ENCODE results near the gene TTC4.

TTC4 gene

DNA sequence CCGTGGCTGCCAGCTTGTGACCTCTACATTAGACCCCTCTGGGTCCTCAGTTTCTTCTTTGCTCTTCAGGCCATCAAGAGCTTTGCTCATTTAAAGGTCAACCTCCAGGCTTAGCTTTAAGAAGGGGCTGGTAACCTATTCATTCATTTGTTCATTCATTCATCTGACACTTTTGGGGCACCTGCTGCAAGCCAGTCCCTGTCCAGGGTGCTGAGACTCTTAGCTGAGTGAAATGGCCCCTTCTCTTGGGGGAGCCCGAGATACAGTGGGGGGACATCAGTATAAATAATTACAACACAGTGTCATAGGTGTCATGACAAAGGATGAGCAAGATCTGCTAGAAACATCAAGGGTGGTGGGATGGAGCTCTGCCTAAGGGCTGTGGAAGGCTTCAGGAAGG, 10.5 kb upstream of the TTC4 start:
- no peak for DNase-seq

DNA sequence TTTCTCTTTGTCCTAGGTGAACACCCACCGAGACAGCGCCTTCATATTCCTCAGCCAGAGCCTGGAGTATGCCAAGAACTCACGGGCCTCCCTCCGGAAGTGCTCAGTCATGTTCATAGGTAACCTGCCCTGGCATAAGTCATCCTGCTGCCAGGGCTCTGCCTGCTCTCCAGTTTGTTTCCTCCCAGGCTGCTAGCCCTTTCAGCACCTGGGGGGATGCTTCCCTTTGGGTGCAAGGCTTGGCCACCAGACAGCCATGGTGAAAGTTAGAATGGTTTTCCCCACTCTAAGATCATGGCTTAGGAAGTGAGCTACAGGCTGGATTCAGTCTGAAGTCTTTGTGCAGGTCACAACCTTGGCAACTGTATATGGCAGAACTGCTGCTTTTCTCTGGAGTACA, 9.2 kb upstream of the TTC4 start:
- no peak for DNase-seq

DNA sequence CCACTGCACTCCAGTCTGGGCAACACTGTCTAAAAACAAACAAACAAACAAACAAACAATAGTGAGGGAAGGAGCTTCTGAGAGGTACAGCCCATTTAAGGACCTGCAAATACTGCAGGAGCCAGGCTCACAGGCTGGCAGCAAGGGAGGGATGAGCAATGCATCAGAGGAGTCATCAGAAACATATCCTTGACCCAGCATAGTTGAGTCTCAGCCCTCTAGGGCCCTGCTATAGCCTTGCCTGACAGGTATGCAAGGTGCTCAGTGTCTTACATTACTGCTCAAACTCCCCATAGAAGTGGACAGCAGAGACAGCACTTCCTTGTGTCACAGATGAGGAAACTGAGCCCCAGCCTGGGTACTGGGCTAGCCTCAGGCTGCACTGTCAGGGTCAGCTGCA, 7.3 kb upstream of the TTC4 start:
- no peak for DNase-seq

- no peak for DNase-seq
Measured at GRCh38 chr1:54709547-54710292, 5.9 kb upstream of the TTC4 start.

GRCh38 chr1:54710434-54710833, 5.2 kb upstream of the TTC4 start:
- no peak for DNase-seq

DNA sequence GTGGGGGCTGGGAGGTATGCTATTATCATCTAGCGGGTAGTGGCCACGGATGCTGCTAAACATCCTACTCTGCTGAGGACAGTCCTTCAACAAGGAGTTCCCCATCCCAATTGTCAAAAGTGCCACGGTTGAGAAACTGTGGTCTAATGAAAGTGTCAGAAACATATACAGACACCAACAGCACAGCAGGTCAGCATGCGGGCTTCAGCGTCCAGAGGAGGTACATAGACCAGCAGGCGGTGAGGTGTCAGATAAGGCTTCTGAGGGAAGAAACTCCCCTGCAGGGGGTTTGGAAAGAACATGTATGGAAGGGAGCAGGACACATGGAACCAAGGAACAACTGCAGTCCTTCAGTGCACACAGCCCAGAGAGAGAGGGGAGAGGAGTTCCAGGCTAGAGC, 4.8 kb upstream of the TTC4 start:
- no peak for DNase-seq

- no peak for DNase-seq
Measured at GRCh38 chr1:54711536-54711935, 4.1 kb upstream of the TTC4 start.

- no peak for DNase-seq
Measured at GRCh38 chr1:54714881-54715492, 674 bp upstream of the TTC4 start.

DNA sequence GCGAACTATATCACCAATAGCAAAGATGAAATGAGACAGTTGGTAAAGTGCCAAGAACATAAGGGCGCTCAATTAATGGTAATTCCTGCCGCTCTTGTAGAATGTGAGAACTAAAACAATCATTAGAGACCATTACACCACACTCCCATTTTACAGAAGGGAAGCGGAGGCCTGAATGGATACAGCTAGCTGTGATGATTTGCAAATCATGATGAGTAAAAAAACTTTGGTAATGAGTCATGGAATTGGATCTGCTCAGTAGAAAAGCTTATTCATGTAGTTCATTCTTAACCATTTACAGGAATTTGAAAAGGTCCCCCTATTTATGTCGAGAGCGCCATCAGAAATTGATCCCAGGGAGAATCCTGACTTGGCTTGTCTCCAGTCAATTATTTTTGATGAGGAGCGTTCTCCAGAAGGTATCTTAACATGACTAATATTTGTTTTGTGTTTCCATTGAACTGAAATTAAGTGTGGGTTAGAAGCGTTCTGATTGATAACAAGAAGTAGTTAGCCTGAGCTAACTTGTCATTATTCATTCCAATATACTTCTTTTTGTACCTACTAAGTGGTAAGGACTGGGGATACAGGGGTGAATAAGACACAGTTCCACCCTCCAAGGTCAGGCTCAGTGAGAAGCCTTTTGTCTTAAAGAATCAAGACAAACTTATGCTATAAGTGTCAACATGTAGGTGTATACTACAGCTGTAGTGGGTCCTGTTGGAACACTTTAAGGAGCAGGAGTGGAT, 812 bp downstream of the TTC4 start:
- no peak for DNase-seq

DNA sequence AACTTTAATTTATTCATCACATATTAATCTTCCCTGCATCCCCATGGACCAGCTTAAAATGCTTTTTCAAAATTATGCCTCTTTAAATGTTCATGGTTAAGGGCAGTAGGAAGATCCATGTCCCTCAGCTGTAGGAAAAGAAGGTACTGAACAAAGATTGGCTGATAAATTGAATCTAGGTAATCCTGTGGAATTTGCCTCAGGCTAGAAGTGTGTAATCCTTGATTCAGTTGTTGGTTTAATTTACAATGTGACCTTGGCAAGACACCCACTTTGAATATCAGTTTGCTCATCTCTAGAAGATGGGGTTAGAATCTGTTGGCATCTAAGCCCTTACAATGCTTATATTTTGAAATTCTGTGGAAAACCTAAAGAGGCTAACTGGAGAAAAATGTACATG, 6.1 kb downstream of the TTC4 start:
- DNase-seq: no peak

- no peak for DNase-seq
Measured at GRCh38 chr1:54723985-54724384, 8.3 kb downstream of the TTC4 start.

DNA sequence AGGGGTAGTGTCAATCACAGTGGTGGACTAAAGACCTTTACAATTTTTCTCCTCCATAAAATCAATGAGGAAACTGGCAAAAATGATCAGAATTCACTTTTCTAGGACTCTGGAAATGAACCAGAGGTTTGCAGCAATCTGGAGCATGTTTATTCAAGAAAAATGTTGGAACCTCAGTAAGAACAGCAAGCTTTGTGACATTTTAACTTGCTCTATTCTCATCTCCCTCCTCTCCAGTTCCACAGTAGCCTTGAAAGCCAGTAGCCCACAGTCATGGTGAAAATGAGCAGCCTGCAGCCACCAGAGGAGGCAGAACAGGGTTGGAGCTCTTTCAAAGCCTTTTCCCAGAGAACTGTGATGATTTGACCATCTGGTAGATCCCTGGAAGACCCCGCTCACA, 9.1 kb downstream of the TTC4 start:
- DNase-seq: no peak

DNA sequence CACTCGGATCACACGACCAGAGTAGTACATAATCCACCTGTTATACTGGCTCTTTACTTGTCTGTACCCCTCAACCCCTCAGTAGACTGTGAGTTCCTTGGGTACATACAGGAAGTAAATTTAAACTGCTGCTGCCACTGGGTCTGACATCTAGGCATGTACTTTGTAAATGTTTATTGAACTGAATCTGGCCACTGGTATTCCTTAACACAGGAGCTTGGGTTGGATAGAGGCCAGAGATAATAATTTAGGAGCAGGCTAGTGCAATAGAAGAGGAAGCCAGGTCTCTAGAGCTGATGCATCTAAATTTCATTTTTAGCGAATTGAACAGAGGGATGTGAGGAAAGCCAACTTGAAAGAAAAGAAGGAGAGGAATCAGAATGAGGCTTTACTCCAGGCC, 12.4 kb downstream of the TTC4 start:
- no peak for DNase-seq

- no peak for DNase-seq
Measured at GRCh38 chr1:54736685-54737084, 21.0 kb downstream of the TTC4 start.

- DNase-seq: no peak
Measured at GRCh38 chr1:54738244-54738643, 22.6 kb downstream of the TTC4 start.

GRCh38 chr1:54741531-54741930, 25.9 kb downstream of the TTC4 start:
- DNase-seq: no peak

GRCh38 chr1:54742282-54742681, 26.6 kb downstream of the TTC4 start:
- no peak for DNase-seq

DNA sequence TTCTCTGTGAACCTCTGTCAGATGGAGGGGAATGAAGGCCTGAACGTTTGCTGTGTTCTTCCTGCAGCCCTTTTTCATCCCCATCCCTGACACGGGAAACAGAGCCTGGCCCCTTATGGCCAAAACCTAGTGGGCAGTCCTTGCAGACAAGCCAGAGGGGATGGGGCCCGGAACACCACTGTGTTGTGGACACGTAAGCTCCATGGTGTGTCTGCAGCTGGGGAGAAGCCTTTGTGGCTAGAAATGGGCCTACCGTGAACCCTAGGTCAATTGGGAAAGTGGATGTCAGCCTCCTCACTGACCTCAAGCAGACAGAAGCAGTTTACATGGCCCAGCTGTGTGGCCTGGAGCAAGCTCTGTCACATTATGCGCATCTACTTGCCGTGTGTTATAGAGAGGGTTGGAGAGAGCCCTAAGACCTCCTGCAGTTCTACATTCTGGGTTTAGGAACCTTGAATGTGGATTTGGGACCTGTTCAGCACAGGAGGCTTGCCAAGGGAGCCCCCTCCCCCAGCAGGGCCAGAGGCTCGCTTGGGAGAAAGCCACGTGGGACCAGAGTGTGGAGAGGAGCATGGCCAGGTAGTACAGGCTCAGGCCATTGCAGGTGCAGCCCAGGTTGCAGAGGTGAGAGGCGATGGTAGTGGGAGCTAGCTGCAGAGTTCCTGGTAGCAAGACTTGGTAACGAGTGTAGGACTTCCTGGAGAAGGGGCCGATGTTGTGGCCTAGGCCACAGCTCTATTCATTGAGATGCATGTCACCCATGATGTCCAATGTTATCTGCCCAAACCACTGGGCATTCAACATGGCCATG, 28.0 kb downstream of the TTC4 start:
- no peak for DNase-seq

GRCh38 chr1:54744696-54745095, 29.0 kb downstream of the TTC4 start:
- DNase-seq: no peak

GRCh38 chr1:54745274-54745673, 29.6 kb downstream of the TTC4 start:
- DNase-seq: no peak

DNA sequence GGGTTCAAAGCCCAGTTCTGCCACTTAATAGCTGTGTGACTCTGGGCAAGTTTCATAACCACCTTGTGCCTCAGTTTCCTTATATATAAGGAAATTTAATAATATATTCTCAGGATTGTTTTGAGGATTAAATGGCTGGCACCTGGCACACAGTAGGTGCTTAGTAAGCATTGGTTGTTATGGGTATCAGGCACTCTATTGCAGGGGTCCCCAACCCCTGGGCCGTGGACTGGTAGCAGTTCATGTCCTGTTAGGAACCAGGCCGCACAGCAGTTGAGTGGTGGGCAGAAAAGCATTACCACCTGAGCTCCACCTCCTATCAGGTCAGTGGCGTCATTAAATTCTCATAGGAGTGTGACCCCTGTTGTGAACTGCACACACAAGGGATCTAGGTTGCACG, 30.2 kb downstream of the TTC4 start:
- no peak for DNase-seq

DNA sequence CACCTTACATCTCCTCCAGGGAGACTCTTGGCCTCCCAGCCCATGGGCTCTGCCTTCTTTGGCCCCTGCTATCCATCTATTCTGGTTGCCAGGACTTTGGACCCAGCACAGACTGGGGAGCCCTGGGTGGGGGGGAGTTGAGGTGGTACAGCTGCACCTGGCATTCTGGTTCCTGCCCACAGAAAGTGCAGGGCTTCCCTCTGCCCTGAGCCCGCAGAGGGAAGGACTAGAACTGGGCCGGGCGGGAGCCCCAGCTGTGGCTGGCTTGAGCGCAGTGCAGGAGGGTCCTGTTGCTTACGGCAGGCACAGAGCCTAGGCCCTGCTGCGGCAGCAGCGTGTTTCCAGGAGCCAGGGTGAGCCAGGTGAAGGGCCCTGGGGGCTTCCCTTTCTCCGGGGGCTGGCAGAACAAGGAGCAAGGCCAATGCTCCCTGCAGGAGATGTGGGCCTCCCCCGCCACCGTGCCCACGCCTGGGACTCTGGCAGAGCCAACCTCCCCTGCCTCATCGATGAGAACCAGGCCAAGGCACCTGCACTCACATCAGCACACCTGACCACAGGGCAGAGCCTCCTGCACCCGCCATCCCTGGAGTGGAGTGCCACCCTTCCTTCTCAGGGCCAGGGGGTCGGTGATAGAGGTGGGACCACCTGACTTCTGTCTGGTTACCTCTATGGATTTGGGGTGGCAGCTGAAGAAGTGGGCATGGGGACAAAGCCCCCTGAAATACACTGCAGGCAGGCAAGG, 32.6 kb downstream of the TTC4 start:
- no peak for DNase-seq

- no peak for DNase-seq
Measured at GRCh38 chr1:54750596-54750995, 34.9 kb downstream of the TTC4 start.
